ENCODE data around the gene ANO9.

DNA sequence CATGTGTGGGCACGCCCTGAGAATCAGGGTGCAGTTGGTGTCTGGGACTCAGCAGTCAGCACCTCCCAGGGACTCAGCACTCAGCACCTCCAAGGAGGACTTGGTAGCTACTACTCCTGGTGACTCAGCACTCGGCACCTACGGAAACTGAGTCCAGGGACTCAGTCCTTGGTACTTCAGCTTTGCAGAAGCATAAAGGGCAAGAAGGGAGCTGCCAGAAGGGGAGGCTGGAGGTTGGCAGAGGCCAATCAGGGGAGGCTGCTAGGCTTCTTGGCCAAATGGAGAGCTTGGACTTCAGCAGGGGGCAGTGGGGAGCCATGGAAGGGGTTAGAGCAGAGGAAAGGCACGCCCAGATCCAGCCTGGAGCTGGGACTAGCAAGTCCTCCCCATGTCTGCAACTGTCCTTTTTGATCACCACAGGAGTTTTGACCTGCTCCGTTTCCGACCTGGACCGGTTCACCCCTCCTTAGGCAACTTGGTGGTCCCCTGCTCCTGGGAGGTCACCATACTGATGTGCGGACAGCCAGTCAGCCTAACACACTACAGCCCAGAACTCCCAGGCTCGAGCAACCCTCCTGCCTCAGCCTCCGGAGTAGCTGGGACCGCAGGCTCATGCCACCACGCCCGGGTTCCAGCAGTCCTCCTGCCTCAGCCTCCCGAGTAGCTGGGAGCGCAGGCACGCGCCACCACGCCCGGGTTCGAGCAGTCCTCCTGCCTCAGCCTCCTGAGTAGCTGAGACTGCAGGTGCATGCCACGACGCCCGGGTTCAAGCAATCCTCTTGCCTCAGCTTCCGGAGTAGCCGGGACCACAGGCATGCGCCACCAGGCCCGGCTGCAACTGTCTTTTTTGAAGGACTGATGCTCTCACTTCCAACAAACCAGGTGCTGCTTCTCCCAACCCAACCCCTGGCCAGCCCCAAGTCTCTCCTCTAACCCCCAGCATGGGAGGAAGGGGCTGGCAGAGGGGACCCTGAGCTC, 1.5 kb downstream of the ANO9 start:
- TF ChIP-seq POLR2A (IDR thresholded peaks at IDR 0.05) (no peak), POLR2AphosphoS5 (IDR thresholded peaks at IDR 0.05) (no peak), EP300 (IDR thresholded peaks at IDR 0.05) (no peak)
- TF ChIP-seq, protein P1, sequence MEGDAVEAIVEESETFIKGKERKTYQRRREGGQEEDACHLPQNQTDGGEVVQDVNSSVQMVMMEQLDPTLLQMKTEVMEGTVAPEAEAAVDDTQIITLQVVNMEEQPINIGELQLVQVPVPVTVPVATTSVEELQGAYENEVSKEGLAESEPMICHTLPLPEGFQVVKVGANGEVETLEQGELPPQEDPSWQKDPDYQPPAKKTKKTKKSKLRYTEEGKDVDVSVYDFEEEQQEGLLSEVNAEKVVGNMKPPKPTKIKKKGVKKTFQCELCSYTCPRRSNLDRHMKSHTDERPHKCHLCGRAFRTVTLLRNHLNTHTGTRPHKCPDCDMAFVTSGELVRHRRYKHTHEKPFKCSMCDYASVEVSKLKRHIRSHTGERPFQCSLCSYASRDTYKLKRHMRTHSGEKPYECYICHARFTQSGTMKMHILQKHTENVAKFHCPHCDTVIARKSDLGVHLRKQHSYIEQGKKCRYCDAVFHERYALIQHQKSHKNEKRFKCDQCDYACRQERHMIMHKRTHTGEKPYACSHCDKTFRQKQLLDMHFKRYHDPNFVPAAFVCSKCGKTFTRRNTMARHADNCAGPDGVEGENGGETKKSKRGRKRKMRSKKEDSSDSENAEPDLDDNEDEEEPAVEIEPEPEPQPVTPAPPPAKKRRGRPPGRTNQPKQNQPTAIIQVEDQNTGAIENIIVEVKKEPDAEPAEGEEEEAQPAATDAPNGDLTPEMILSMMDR (IDR thresholded peaks at IDR 0.05): no peak

All from stomach (tissue), 4 donors.